ENCODE data around the gene WWTR1.

WWTR1 gene

GRCh38 chr3:149495581-149496125, 162.2 kb downstream of the WWTR1 start:
- no peak for DNase-seq (ENCODE audit: low spot score)

- DNase-seq (ENCODE audit: low spot score): peak; percentile 30
Measured at GRCh38 chr3:149494759-149495580, 162.9 kb downstream of the WWTR1 start.

- peak; percentile 70 for DNase-seq (ENCODE audit: low spot score)
Measured at GRCh38 chr3:149494022-149494758, 163.6 kb downstream of the WWTR1 start.

GRCh38 chr3:149493315-149494021, 164.4 kb downstream of the WWTR1 start:
- no peak for DNase-seq (ENCODE audit: low spot score)

- no peak for DNase-seq (ENCODE audit: low spot score)
Measured at GRCh38 chr3:149490260-149490971, 167.4 kb downstream of the WWTR1 start.

GRCh38 chr3:149489060-149489690, 168.7 kb downstream of the WWTR1 start:
- no peak for DNase-seq (ENCODE audit: low spot score)

- DNase-seq (ENCODE audit: low spot score): no peak
Measured at GRCh38 chr3:149487598-149488197, 170.1 kb downstream of the WWTR1 start.

GRCh38 chr3:149486726-149487125, 171.1 kb downstream of the WWTR1 start:
- DNase-seq (ENCODE audit: low spot score): no peak

- no peak for DNase-seq (ENCODE audit: low spot score)
Measured at GRCh38 chr3:149481491-149481890, 176.3 kb downstream of the WWTR1 start.

- DNase-seq (ENCODE audit: low spot score): no peak
Measured at GRCh38 chr3:149481056-149481455, 176.8 kb downstream of the WWTR1 start.

- peak; percentile 77 for DNase-seq (ENCODE audit: low spot score)
Measured at GRCh38 chr3:149480326-149481017, 177.4 kb downstream of the WWTR1 start.

- no peak for DNase-seq (ENCODE audit: low spot score)
Measured at GRCh38 chr3:149479621-149480325, 178.1 kb downstream of the WWTR1 start.

- no peak for DNase-seq (ENCODE audit: low spot score)
Measured at GRCh38 chr3:149476225-149476624, 181.6 kb downstream of the WWTR1 start.

GRCh38 chr3:149475451-149476060, 182.3 kb downstream of the WWTR1 start:
- no peak for DNase-seq (ENCODE audit: low spot score)

- DNase-seq (ENCODE audit: low spot score): no peak
Measured at GRCh38 chr3:149474250-149474817, 183.5 kb downstream of the WWTR1 start, which contains the start of gene TM4SF4. Gene TM4SF4, plus strand, starts transcription at chr3:149474697. Its CDS starts 181 bp downstream, at chr3:149474878.

- peak; percentile 52 for DNase-seq (ENCODE audit: low spot score)
Measured at GRCh38 chr3:149473357-149474249, 184.2 kb downstream of the WWTR1 start.

- no peak for DNase-seq (ENCODE audit: low spot score)
Measured at GRCh38 chr3:149472030-149472797, 185.6 kb downstream of the WWTR1 start.
